Fibroblast of skin of right biceps (primary cell): ENCODE measurements around the gene RNF223.
"Not testable (repeated sequence)": the region's sequence is repeated elsewhere in the genome, so short reads cannot be mapped to it uniquely, and the experiment has no call there.

ENCODE experiments used
- DNase-seq: peaks from one replicate; pipeline ENCODE4 v3.0.0-alpha.2; 2013

The RNF223 gene

DNA sequence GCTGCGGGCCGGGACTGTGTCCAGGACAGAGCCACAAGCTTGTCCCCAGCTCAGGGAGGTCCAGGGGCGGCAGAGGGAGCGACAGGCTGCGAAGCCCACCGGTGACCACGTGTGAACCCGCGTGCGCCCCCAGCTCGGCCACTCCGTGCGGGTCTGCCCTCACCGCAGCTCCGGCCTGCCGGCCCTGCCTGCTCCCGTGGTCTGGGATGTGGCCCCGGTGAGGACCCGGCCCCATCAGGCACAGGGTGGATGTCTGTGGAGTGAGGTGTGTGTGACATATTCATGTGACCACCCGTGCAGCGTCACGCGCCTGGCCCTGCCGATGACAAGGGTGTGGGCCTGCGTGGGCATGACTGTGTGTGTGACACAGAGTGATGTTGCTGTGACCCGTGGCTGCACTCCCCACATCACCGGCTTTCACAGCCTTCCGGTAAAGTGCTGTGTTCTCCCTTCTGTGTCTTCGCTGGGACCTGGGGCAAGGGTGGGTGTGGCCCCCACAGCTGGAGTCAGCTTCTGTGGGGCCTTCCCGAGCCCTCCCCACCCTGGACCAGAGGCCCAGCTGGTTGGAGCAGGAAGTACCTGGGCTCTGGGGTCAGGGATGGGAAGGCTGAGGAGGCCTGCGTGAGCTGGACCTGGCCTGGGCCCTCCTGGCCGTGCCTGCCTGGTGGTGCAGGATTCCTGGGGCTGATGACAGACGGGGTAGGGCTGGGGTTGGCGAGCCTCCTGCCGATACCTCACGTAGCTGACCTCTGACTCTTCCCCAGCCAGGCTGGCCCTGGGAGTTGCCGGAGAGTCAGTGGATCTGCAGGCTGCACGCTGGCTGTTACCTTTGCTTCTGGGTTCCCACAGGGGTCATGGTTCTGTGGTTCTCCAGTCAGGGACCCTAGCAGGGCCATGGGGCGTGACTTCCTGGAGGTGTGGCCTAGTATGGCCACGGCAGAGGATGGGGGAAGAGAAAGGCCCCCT, 4.1 kb downstream of the RNF223 start:
- DNase-seq = no peak

GRCh38 chr1:1069056-1069710, 4.9 kb downstream of the RNF223 start:
- DNase-seq = peak; percentile 52

- DNase-seq = no peak
Measured at GRCh38 chr1:1068517-1069055, 5.5 kb downstream of the RNF223 start.

- no peak for DNase-seq
Measured at GRCh38 chr1:1067860-1068516, 6.1 kb downstream of the RNF223 start.

DNA sequence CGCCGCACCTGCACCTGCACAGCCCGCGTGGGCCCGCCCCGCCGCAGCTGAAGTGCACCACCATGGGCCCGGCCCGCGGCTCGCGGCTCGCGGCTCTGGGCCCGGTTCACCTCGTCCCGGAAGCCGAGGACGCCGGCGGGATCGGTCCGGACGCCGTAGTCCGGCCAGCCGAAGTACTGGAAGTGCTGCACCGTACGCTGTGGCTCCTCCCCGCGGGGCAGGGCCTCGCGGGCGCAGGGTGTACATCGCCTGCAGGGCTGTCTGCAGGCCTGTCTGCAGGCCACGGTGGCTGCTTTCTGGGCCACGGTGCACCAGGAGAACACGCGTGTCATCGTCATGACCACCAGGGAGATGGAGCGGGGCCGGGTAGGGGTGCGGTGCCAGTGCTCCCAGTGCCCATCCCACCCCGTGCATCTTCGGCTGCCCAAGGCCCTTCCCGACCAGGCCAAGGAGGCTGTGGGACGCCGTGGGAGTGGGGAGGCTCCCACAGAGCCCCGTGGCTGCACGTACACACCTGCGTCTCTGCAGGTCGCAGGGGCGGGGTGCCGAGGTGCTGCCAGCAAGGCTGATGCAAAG, 6.7 kb downstream of the RNF223 start:
- no peak for DNase-seq

DNA sequence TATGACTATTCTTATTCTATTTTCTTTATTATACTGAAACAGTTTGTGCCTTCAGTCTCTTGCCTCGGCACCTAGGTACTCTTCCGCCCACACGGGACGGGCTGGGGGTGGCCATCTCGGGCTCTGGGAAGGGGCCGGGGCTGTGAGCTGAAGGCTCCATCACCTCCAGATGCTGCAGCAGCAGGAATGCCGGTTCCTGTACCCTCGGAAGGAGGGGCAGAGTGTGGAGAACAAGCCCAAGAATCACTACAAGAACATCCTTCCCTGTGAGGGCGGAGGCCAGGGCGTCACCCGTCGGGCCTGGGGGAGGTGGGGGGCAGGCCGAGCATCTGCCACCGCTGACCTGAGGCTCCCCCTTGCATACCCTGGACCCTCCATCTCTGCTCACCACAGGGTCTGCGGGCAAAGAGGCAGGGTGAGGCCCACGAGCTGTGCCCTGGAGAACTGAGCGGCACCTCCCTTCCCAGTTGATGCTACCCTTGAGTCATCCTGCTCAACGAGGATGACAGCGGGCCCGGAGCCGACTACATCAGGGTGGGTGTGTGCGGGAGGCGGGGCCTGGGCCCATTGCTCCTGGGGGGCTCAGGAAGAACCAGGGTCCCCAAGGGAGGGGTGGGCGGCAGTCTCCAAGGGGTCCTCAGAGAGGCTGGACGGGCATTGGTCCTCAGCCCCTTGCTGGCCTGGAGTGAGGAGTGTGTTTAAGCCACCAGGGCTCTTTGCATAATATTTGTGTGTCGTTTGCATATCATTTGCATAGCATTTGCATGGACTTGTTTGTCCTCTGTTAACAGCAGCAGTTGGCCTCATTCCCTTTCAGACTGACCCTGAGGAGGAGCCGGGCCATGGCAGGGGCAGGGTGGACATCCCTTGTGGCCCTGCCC, 7.5 kb downstream of the RNF223 start:
- peak; percentile 16 for DNase-seq

- not testable (repeated sequence) for DNase-seq
Measured at GRCh38 chr1:1065940-1066304, 8.2 kb downstream of the RNF223 start.

- DNase-seq = no peak
Measured at GRCh38 chr1:1065265-1065939, 8.7 kb downstream of the RNF223 start.

- peak; percentile 80 for DNase-seq
Measured at GRCh38 chr1:1063945-1064831, 9.9 kb downstream of the RNF223 start.

DNA sequence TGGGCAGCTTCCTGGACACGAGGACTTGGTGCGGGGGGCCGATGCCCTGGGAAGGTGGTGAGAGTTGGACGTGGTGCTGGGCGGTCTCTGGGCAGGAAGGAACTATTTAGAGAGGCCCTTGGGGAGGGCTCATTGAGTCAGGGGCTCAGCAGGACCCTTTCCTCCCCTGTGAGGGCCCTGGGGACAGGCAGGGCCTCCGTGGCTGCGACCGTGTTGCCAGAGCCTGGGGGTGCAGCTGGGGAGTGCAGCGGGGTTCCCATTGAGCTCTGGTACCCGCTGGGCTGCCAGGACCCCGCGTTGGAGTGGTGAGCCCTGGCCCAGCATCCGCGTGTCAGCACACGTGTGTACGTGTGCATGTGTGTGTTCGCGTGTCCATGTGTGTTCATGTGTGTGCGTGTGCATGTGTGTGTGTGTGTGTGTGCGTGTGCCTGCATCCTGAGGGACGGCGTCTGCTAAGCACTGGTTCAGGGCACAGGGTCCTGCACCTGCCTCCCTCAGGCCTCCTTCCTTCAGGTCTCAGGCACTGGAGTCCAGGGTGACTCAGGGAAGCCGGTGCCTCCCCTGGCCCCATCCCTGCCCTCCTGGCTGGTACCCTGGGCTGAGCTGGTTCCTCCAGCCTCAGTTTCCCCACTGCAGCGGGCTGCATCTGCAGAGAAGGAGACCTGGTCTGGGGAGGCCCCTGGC, 10.7 kb downstream of the RNF223 start:
- DNase-seq = no peak

- DNase-seq = no peak
Measured at GRCh38 chr1:1062348-1063163, 11.6 kb downstream of the RNF223 start.

GRCh38 chr1:1061682-1062345, 12.3 kb downstream of the RNF223 start:
- DNase-seq = peak; percentile 11

DNA sequence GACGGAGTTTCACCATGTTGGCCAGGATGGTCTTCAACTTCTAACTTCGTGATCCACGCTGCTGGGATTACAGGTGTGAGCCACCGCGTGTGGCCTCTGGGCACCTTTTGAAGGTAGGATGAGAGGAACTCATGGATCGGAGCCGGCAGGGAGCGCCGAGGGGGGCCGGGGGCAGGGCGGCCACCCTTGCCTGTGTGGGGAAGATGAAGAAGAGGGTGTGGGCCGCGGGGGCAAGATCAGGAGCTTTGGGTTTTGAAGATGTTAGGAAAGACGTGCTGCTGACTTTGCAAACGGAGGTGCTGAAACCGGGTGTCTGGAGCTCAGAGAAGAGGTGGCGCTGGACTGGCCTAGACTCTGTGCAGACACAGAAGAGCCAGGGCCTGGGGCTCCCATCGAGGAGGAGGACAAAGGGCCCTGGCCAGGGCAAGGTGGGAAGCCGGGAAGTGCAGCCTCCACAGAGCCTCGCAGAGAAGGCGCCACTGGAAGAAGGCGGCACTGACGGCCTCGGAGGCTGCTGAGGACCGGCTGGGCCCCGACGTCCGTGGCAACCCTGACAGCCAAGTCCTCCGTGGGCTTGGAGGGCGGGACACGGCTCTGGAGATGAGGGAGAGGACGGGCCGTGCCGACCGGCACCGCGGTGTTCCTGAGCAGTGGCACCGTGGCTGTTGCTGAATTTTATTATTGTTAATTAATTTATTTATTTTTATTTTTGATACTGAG, 13.7 kb downstream of the RNF223 start:
- no peak for DNase-seq

- peak; percentile 75 for DNase-seq
Measured at GRCh38 chr1:1059494-1060280, 14.4 kb downstream of the RNF223 start.

- peak; percentile 16 for DNase-seq
Measured at GRCh38 chr1:1058921-1059493, 15.1 kb downstream of the RNF223 start.
